Fibroblast of mammary gland (primary cell): ENCODE measurements around the gene NDUFA11.

Experiments
- DNase-seq: peaks from one replicate; pipeline ENCODE4 v3.0.0-alpha.2; 2010; ENCODE audit warnings: low read depth
- H3K4me3 ChIP-seq: 2 replicates; pipeline ENCODE4 v1.5.1; 2011; ENCODE audit warnings: low read depth, mild to moderate bottlenecking, low read length, moderate library complexity; ENCODE audit not compliant: control insufficient read depth
- CTCF ChIP-seq: conservative IDR thresholded peaks from 2 replicates; pipeline ENCODE4 v1.5.1; 2011; ENCODE audit warnings: low read depth, low read length, inconsistent platforms; ENCODE audit not compliant: control insufficient read depth, insufficient read depth

NDUFA11 gene

GRCh38 chr19:5911366-5911765, 7.8 kb upstream of the NDUFA11 start:
- TF ChIP-seq CTCF: no peak
- H3K4me3 ChIP-seq: no peak overlapping the region
- DNase-seq: no peak

GRCh38 chr19:5910638-5910907, 7.0 kb upstream of the NDUFA11 start:
- DNase-seq: no peak
- H3K4me3 ChIP-seq: no peak overlapping the region
- TF ChIP-seq CTCF: no peak

GRCh38 chr19:5908773-5909442, 5.3 kb upstream of the NDUFA11 start:
- no peak for DNase-seq
- no peak for TF ChIP-seq CTCF
- H3K4me3 ChIP-seq: no peak overlapping the region

- no peak overlapping the region for H3K4me3 ChIP-seq
- TF ChIP-seq CTCF: no peak
- DNase-seq: peak; percentile 19
Observed at GRCh38 chr19:5907241-5907640, 3.7 kb upstream of the NDUFA11 start.

GRCh38 chr19:5905114-5905778, 1.7 kb upstream of the NDUFA11 start:
- DNase-seq: no peak
- H3K4me3 ChIP-seq: peak overlapping the region; percentile 67
- TF ChIP-seq CTCF: no peak

- peak within 1 kb of the TSS; percentile 100 for H3K4me3 ChIP-seq
- TF ChIP-seq CTCF: no peak
- DNase-seq: peak; percentile 100
Observed at GRCh38 chr19:5904352-5905113, 943 bp upstream of the NDUFA11 start, which contains the start of gene VMAC. Gene VMAC (plus strand): TSS chr19:5904872. CDS start chr19:5904891, 19 bp downstream.
